ENCODE measurements around the gene OR3A2.

DNA sequence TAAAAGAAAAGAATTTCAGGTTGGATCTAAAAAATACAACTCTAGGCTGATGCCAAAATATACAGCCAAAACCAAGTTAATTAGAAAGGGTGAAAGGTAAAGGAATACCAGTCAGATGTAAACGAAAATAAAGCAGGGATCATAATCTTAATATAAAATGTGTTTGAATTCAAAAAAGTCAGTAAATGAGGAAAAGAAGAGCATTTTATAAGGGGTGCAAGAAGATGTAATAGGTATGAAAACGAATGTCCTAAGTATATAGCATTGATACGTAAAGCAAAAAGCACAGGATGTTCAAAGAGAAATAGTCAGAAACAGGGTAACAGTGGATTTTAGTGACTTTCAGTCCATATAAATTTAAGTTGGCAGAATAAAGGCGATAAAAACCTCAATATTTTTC lies 90.5 kb downstream of the OR3A2 start:
- TF ChIP-seq, protein P1, sequence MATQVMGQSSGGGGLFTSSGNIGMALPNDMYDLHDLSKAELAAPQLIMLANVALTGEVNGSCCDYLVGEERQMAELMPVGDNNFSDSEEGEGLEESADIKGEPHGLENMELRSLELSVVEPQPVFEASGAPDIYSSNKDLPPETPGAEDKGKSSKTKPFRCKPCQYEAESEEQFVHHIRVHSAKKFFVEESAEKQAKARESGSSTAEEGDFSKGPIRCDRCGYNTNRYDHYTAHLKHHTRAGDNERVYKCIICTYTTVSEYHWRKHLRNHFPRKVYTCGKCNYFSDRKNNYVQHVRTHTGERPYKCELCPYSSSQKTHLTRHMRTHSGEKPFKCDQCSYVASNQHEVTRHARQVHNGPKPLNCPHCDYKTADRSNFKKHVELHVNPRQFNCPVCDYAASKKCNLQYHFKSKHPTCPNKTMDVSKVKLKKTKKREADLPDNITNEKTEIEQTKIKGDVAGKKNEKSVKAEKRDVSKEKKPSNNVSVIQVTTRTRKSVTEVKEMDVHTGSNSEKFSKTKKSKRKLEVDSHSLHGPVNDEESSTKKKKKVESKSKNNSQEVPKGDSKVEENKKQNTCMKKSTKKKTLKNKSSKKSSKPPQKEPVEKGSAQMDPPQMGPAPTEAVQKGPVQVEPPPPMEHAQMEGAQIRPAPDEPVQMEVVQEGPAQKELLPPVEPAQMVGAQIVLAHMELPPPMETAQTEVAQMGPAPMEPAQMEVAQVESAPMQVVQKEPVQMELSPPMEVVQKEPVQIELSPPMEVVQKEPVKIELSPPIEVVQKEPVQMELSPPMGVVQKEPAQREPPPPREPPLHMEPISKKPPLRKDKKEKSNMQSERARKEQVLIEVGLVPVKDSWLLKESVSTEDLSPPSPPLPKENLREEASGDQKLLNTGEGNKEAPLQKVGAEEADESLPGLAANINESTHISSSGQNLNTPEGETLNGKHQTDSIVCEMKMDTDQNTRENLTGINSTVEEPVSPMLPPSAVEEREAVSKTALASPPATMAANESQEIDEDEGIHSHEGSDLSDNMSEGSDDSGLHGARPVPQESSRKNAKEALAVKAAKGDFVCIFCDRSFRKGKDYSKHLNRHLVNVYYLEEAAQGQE (IDR thresholded peaks at IDR 0.05; ENCODE audit: borderline replicate concordance), result no peak
- TF ChIP-seq, protein P2, sequence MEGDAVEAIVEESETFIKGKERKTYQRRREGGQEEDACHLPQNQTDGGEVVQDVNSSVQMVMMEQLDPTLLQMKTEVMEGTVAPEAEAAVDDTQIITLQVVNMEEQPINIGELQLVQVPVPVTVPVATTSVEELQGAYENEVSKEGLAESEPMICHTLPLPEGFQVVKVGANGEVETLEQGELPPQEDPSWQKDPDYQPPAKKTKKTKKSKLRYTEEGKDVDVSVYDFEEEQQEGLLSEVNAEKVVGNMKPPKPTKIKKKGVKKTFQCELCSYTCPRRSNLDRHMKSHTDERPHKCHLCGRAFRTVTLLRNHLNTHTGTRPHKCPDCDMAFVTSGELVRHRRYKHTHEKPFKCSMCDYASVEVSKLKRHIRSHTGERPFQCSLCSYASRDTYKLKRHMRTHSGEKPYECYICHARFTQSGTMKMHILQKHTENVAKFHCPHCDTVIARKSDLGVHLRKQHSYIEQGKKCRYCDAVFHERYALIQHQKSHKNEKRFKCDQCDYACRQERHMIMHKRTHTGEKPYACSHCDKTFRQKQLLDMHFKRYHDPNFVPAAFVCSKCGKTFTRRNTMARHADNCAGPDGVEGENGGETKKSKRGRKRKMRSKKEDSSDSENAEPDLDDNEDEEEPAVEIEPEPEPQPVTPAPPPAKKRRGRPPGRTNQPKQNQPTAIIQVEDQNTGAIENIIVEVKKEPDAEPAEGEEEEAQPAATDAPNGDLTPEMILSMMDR (IDR thresholded peaks at IDR 0.05; ENCODE audit: poor library complexity, severe bottlenecking), result no peak
- TF ChIP-seq RAD21 (conservative IDR thresholded peaks at IDR 0.05) (no peak), EZH2 (IDR thresholded peaks at IDR 0.05; ENCODE audit: borderline replicate concordance, insufficient read depth, low read length, poor library complexity, severe bottlenecking) (no peak), POLR2AphosphoS5 (IDR thresholded peaks at IDR 0.05) (no peak), EP300 (conservative IDR thresholded peaks at IDR 0.05; ENCODE audit: poor library complexity, severe bottlenecking) (no peak), MXI1 (conservative IDR thresholded peaks at IDR 0.05; ENCODE audit: poor library complexity, severe bottlenecking) (no peak), SMC3 (conservative IDR thresholded peaks at IDR 0.05; ENCODE audit: poor library complexity) (no peak)
